Astrocyte (in vitro differentiated cells and primary cell): ENCODE measurements around the gene CFAP206.

ENCODE experiments used
- EZH2 ChIP-seq: IDR thresholded peaks from 2 replicates; pipeline ENCODE4 v1.6.1; 2012; ENCODE audit warnings: mild to moderate bottlenecking, low read length, inconsistent platforms; ENCODE audit not compliant: insufficient read depth
- TF ChIP-seq, protein P1 (sequence below): IDR thresholded peaks from 2 replicates; pipeline ENCODE4 v1.5.1; 2011; ENCODE audit warnings: low read depth, mild to moderate bottlenecking, inconsistent platforms, low read length, moderate library complexity; ENCODE audit not compliant: insufficient read depth

DNA sequence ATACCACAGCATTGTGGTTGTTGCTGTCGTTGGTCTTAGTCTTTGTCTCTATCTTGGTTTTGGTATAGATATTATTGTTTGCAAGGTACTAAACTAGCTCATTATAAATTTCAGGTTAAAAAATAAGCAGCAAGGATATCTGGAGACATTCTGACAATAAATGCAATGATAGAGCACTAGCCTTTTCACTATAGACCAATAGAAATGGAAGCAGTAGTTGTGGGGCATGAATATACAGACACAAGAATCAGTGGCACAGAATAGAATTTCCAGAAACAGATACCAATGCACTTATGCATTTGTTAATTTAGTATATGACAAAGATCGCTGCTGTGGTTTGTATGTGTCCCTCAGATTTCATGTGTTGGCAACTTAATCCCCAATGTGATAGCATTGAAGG lies 31.1 kb upstream of the CFAP206 start:
- no peak for TF ChIP-seq EZH2
- TF ChIP-seq, protein P1, sequence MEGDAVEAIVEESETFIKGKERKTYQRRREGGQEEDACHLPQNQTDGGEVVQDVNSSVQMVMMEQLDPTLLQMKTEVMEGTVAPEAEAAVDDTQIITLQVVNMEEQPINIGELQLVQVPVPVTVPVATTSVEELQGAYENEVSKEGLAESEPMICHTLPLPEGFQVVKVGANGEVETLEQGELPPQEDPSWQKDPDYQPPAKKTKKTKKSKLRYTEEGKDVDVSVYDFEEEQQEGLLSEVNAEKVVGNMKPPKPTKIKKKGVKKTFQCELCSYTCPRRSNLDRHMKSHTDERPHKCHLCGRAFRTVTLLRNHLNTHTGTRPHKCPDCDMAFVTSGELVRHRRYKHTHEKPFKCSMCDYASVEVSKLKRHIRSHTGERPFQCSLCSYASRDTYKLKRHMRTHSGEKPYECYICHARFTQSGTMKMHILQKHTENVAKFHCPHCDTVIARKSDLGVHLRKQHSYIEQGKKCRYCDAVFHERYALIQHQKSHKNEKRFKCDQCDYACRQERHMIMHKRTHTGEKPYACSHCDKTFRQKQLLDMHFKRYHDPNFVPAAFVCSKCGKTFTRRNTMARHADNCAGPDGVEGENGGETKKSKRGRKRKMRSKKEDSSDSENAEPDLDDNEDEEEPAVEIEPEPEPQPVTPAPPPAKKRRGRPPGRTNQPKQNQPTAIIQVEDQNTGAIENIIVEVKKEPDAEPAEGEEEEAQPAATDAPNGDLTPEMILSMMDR, result no peak
